A673 (cell line): ENCODE measurements around the gene TRAPPC10. TPM values are rescaled to one million over a fixed set of nuclear protein-coding genes. Genes with fewer than 3 reads are reported as not detected.

ENCODE experiments used
- total RNA-seq: library from RNA; stranded (reverse); gene quantifications from 2 replicates; pipeline ENCODE4 v1.2.3, GENCODE V29; 2021

Gene TRAPPC10
- total RNA-seq, 1 experiment from 2014 or later = 51.4 TPM

Other genes starting within 250 kb of the TRAPPC10 start
- 44.1 and 55.9 TPM in 2 replicates for gene CSTB, start 236.0 kb upstream of the TRAPPC10 start, total RNA-seq
- gene RRP1, start 222.7 kb upstream of the TRAPPC10 start, total RNA-seq = 72.5 and 86.4 TPM in 2 replicates
- gene AGPAT3, start 147.1 kb upstream of the TRAPPC10 start, total RNA-seq = 68.7 and 69.6 TPM in 2 replicates
- 10.1 and 13.0 TPM in 2 replicates for gene PWP2, start 95.1 kb downstream of the TRAPPC10 start, total RNA-seq
- 13.1 and 16.3 TPM in 2 replicates for gene GATD3, start 121.4 kb downstream of the TRAPPC10 start, total RNA-seq
- gene ICOSLG, start 228.6 kb downstream of the TRAPPC10 start, total RNA-seq = 0.69 and 1.3 TPM in 2 replicates
- gene DNMT3L, start 249.6 kb downstream of the TRAPPC10 start, total RNA-seq = not detected in 2 replicates